Stimulated activated CD4-positive, alpha-beta T cell treated with anti-CD3 and anti-CD28 coated beads, Interleukin-4, amount 100 ng/mL, for 24 hours (primary cell): Measurements from ENCODE around the gene FARP1.

ENCODE experiments used
- DNase-seq: peaks from one replicate; pipeline ENCODE4 v3.0.0-alpha.2; 2020

The FARP1 gene

GRCh38 chr13:98371516-98372023 is 228.7 kb downstream of the FARP1 start:
- no peak for DNase-seq

- DNase-seq = no peak
These were observed 230.0 kb downstream of the FARP1 start for GRCh38 chr13:98372876-98373275.

- no peak for DNase-seq
These were observed 231.9 kb downstream of the FARP1 start for GRCh38 chr13:98374750-98375149.

GRCh38 chr13:98377635-98378378 is 234.9 kb downstream of the FARP1 start:
- DNase-seq = no peak

GRCh38 chr13:98384739-98385138 is 241.8 kb downstream of the FARP1 start:
- DNase-seq = no peak

GRCh38 chr13:98385606-98386005 is 242.7 kb downstream of the FARP1 start:
- DNase-seq = no peak

- DNase-seq = no peak
These were observed 243.7 kb downstream of the FARP1 start for GRCh38 chr13:98386637-98387036.

GRCh38 chr13:98389319-98389718 is 246.4 kb downstream of the FARP1 start:
- DNase-seq = no peak

- no peak for DNase-seq
These were observed 247.3 kb downstream of the FARP1 start for GRCh38 chr13:98390086-98390715.

GRCh38 chr13:98393873-98394272 is 251.0 kb downstream of the FARP1 start:
- no peak for DNase-seq

- DNase-seq = no peak
These were observed 252.1 kb downstream of the FARP1 start for GRCh38 chr13:98394820-98395510.

- no peak for DNase-seq
These were observed 253.3 kb downstream of the FARP1 start for GRCh38 chr13:98396071-98396710.

- DNase-seq = no peak
These were observed 254.3 kb downstream of the FARP1 start for GRCh38 chr13:98397221-98397620.

GRCh38 chr13:98397861-98398260 is 255.0 kb downstream of the FARP1 start:
- DNase-seq = no peak

- DNase-seq = no peak
These were observed 255.7 kb downstream of the FARP1 start for GRCh38 chr13:98398581-98398980.

- no peak for DNase-seq
These were observed 256.9 kb downstream of the FARP1 start for GRCh38 chr13:98399756-98400155.

GRCh38 chr13:98401934-98402333 is 259.0 kb downstream of the FARP1 start:
- no peak for DNase-seq

- DNase-seq = no peak
These were observed 260.2 kb downstream of the FARP1 start for GRCh38 chr13:98403076-98403475.

- DNase-seq = no peak
These were observed 262.2 kb downstream of the FARP1 start for GRCh38 chr13:98405107-98405571.

- DNase-seq = no peak
These were observed 262.9 kb downstream of the FARP1 start for GRCh38 chr13:98405690-98406344.

- no peak for DNase-seq
These were observed 263.5 kb downstream of the FARP1 start for GRCh38 chr13:98406427-98406826.

- no peak for DNase-seq
These were observed 264.1 kb downstream of the FARP1 start for GRCh38 chr13:98406971-98407370.

- no peak for DNase-seq
These were observed 264.7 kb downstream of the FARP1 start for GRCh38 chr13:98407575-98407974.
